K562 (cell line): ENCODE measurements around the gene FAM50A. TPM values are rescaled to one million over a fixed set of nuclear protein-coding genes. Genes with fewer than 3 reads are reported as not detected.

Experiments
- ATAC-seq: fragments of 200-7000 bp; cut with Tn5 transposase; 3 replicates; pipeline ENCODE4 v1.9.1; 2020; ENCODE audit warnings: moderate library complexity
- BruUV-seq: library from RNA; stranded (reverse); fragments of 400-500 nt; replicated peaks from 2 replicates; lab custom pipeline; 2021; lab: Mats Ljungman, UMichigan
- CTCF ChIA-PET: fragments of 300-600 bp; formaldehyde crosslinking; extraction: SDS; loops from one replicate; lab custom pipeline; 2021; ENCODE audit warnings: low intra/inter-chr PET ratio; lab: Yijun Ruan, JAX
- POLR2A ChIA-PET: fragments of 300-600, 350-650 bp; sonication (Branson Sonifier 250); formaldehyde crosslinking; extraction: SDS; loops from one replicate; lab custom pipeline; 2021; ENCODE audit warnings: antibody characterized with exemption, inconsistent platforms; lab: Yijun Ruan, JAX
- DNase-seq, 4 experiments: peaks; one replicate each; pipeline versions ENCODE4 v3.0.0 to v3.0.0-alpha.2; 2011 to 2018; ENCODE audit warnings: low spot score in 3 of 4, mixed read lengths in 3 of 4; ENCODE audit errors: extremely low read depth in 1 of 4
- FAIRE-seq: peaks from 2 replicates; lab custom pipeline; 2011; peaks lifted over from hg19 to GRCh38; lab: Jason Lieb, UNC
- H2AFZ ChIP-seq: 2 replicates; pipeline ENCODE4 v1.6.0; 2011; ENCODE audit warnings: low read depth, low read length, control low read depth, inconsistent platforms
- H3K27ac ChIP-seq: fragments of 200-600 bp; 3 replicates; pipeline ENCODE4 v1.8.0; 2011; ENCODE audit warnings: low read depth, mild to moderate bottlenecking, control low read depth, inconsistent platforms, low read length, moderate library complexity, mixed read lengths; ENCODE audit errors: extremely low read depth
- H3K27me3 ChIP-seq, 2 experiments: fragments of 300-600 bp in 1 of 2; 2 replicates in 1 of 2; 3 replicates in 1 of 2; pipeline versions ENCODE4 v1.6.0 to v1.8.0; 2011; ENCODE audit warnings: inconsistent platforms in 2 of 2, low read length in 2 of 2, mild to moderate bottlenecking in 1 of 2, mixed read lengths in 1 of 2, moderate library complexity in 1 of 2; ENCODE audit not compliant: control insufficient read depth in 2 of 2, insufficient read depth in 2 of 2
- H3K36me3 ChIP-seq: fragments of 300-600 bp; 3 replicates; pipeline ENCODE4 v1.8.0; 2011; ENCODE audit warnings: mild to moderate bottlenecking, low read length, inconsistent platforms; ENCODE audit not compliant: control insufficient read depth, insufficient read depth
- H3K4me1 ChIP-seq, 2 experiments: fragments of 200-600 bp in 1 of 2; replicated peaks in 1 of 2; 2 replicates in 1 of 2; 3 replicates in 1 of 2; pipeline versions ENCODE4 v1.5.1 to v1.8.0; 2011; ENCODE audit warnings: inconsistent platforms in 2 of 2, low read length in 2 of 2, mild to moderate bottlenecking in 1 of 2, mixed read lengths in 1 of 2, moderate library complexity in 1 of 2; ENCODE audit not compliant: control insufficient read depth in 2 of 2, insufficient read depth in 2 of 2
- H3K4me2 ChIP-seq: 2 replicates; pipeline ENCODE4 v1.6.1; 2011; ENCODE audit warnings: low read length, control low read depth, inconsistent platforms, mixed read lengths; ENCODE audit not compliant: insufficient read depth
- H3K4me3 ChIP-seq: fragments of 200-600 bp; sonication (generic), shearing (Covaris generic); 2 replicates; pipeline ENCODE4 v1.5.1; 2016; ENCODE audit warnings: control low read depth, inconsistent platforms
- H3K79me2 ChIP-seq: fragments of 200-600 bp; 3 replicates; pipeline ENCODE4 v1.8.0; 2011; ENCODE audit warnings: low read length, inconsistent platforms; ENCODE audit not compliant: control insufficient read depth, insufficient read depth
- H3K9ac ChIP-seq, 2 experiments: 2 replicates each; pipeline versions ENCODE4 v1.6.0 to v1.6.1; 2011; ENCODE audit warnings: low read depth in 2 of 2, low read length in 2 of 2, control low read depth in 1 of 2, inconsistent platforms in 1 of 2, mild to moderate bottlenecking in 1 of 2, mixed read lengths in 1 of 2; ENCODE audit not compliant: insufficient read depth in 1 of 2
- H3K9me1 ChIP-seq: one replicate; pipeline ENCODE4 v1.6.0; 2011; ENCODE audit warnings: inconsistent platforms, mild to moderate bottlenecking, low read length, moderate library complexity; ENCODE audit not compliant: control insufficient read depth, insufficient read depth
- H3K9me3 ChIP-seq: replicated peaks from 2 replicates; pipeline ENCODE4 v1.5.1; 2011; ENCODE audit warnings: low read depth, low read length, inconsistent platforms; ENCODE audit not compliant: control insufficient read depth, insufficient read depth
- H4K20me1 ChIP-seq: replicated peaks from 2 replicates; pipeline ENCODE4 v1.6.1; 2011; ENCODE audit warnings: low read length, inconsistent platforms, mixed read lengths; ENCODE audit not compliant: control insufficient read depth, insufficient read depth
- CREB5 ChIP-seq: fragments of 250-450 bp; sonication (Bioruptor Pico); IDR thresholded peaks from 2 replicates; pipeline ENCODE4 v1.5.0; 2020; ENCODE audit warnings: mild to moderate bottlenecking
- ETS1 ChIP-seq: conservative IDR thresholded peaks from 2 replicates; pipeline ENCODE4 v1.6.1; 2011; ENCODE audit warnings: low read depth, mild to moderate bottlenecking, low read length; ENCODE audit not compliant: control insufficient read depth
- HDGF ChIP-seq: fragments of 450-650 bp; IDR thresholded peaks from 2 replicates; pipeline ENCODE4 v1.6.1; 2016
- MAFG ChIP-seq: fragments of 450-650 bp; conservative IDR thresholded peaks from 2 replicates; pipeline ENCODE4 v1.6.1; 2016; ENCODE audit warnings: missing genetic modification characterization, missing compliant biosample characterization
- MYNN ChIP-seq, 2 experiments: sonication (generic); formaldehyde crosslinking in 1 of 2; IDR thresholded peaks; 2 replicates each; pipeline versions ENCODE4 v1.5.0 to v1.6.1; 2016 to 2020; ENCODE audit warnings: antibody characterized with exemption in 1 of 2, missing genetic modification reagents in 1 of 2
- NR1H2 ChIP-seq: sonication (generic); formaldehyde crosslinking; IDR thresholded peaks from 2 replicates; pipeline ENCODE4 v1.4.0; 2020; ENCODE audit warnings: mild to moderate bottlenecking, missing genetic modification reagents
- NR4A1 ChIP-seq, 2 experiments: fragments of 250-450 bp in 1 of 2; fragments of 450-650 bp in 1 of 2; sonication (Bioruptor Pico) in 1 of 2; IDR thresholded peaks; 2 replicates each; pipeline versions ENCODE4 v1.4.0 to v1.6.1; 2016 to 2020; ENCODE audit warnings: mild to moderate bottlenecking in 2 of 2, missing compliant biosample characterization in 1 of 2, missing genetic modification characterization in 1 of 2, moderate library complexity in 1 of 2
- PCBP2 ChIP-seq: fragments of 200-400 bp; formaldehyde crosslinking; IDR thresholded peaks from 2 replicates; pipeline ENCODE4 v1.6.1; 2018; ENCODE audit warnings: low read length, low read depth, mild to moderate bottlenecking, moderate library complexity; ENCODE audit not compliant: poor library complexity, severe bottlenecking
- POLR2G ChIP-seq: fragments of 200-400 bp; formaldehyde crosslinking; IDR thresholded peaks from 2 replicates; pipeline ENCODE4 v1.6.1; 2017; ENCODE audit warnings: low read depth, mild to moderate bottlenecking, antibody characterized with exemption, low read length, moderate library complexity
- WGBS: fragments of 100-300 bp; shearing (Covaris generic); methylation state at CpG from one replicate; pipeline ENCODE4 v1.1.6; 2016; ENCODE audit warnings: low coverage, mixed read lengths; ENCODE audit not compliant: insufficient coverage; ENCODE audit errors: missing lambda C conversion rate; 5-methylcytosine and 5-hydroxymethylcytosine counted together
- in situ Hi-C: fragments of 300-500 bp; cut with MboI; formaldehyde crosslinking; loops from 4 replicates; pipeline ENCODE4 v1.15.0; 2018; ENCODE audit warnings: inconsistent platforms, mixed read lengths
- intact Hi-C: fragments of 100-400 bp; cut with micrococcal nuclease; formaldehyde crosslinking; loops from 2 replicates; pipeline ENCODE4 v1.14.2; 2022
- polyA plus RNA-seq, 8 experiments: library from polyadenylated mRNA; depleted of rRNA in 4 of 8; stranded (reverse) in 5 of 8; unstranded in 3 of 8; fragments of >200 nt; fragmentation: Nextera tagmentation in 2 of 8; fragmentation: Illumina TruSeq in 1 of 8; extraction: Ambion mirVana in 2 of 8; extraction: Trizol in 1 of 8; gene quantifications; 2 replicates each; pipeline versions ENCODE4 v1.2.1 to v1.2.3, GENCODE V29; 2011 to 2014; ENCODE audit warnings: inconsistent platforms in 1 of 8, missing spikeins in 1 of 8
- total RNA-seq, 7 experiments: library from RNA; depleted of rRNA in 6 of 7; stranded (reverse); fragments of >200 nt in 6 of 7; fragmentation: Illumina TruSeq in 2 of 7; extraction: Trizol in 2 of 7; gene quantifications; 2 replicates each; pipeline versions ENCODE4 v1.2.1 to v1.2.3, GENCODE V29; 2011 to 2021; ENCODE audit warnings: low replicate concordance in 1 of 7

FAM50A gene
- total and polyA plus RNA-seq, 9 of the 15 experiments (the other 6 are each of a cell fraction or from before 2014, with no cell fraction given): 4.4 to 114 (median 67.3) TPM

DNA sequence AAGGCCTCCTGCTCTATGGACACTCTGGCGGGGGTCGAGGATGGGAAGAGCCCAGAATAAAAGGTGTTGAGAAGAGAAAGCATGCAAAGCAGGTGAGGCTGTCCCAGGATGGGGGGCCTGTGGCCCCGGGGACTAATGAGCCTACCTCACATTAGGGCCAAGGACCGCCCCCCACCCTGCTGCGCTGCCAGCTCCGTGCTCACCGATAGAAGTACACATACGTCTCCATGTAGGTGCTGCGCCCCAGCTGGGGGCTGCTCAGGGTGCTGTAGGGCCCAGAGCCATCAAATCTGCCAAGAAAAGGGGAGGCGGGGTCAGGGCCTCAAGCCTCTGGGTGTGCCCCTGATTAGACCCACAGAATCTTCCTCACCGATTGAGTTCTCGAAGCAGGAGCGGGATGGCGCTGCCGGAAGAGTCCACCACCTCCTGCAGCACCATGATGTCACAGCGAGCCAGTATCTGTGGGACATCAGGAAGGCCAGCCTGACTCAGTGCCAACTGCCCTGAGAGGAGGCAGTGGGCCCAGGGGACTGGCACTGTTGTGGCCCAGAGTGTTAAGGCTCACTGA is 39.2 kb upstream of the FAM50A start:
- ChIA-PET POLR2A (no interaction called here), CTCF (no interaction called here)
- no peaks in the 10 kb centered on the region for H3K27me3 ChIP-seq
- peaks cover 22% of the 10 kb centered on the region for H3K79me2 ChIP-seq
- H3K9ac ChIP-seq: no peak overlapping the region
- no peak for DNase-seq
- peaks cover 13 to 26% of the 10 kb centered on the region in 2 experiments; a peak in 4 of 5 replicates for H3K4me1 ChIP-seq
- H3K9me1 ChIP-seq: no peaks in the 10 kb centered on the region
- H3K9me3 ChIP-seq: no peaks in the 10 kb centered on the region
- H3K4me2 ChIP-seq: no peak overlapping the region
- BruUV-seq: no TSS peak
- no peak for ATAC-seq
- in situ Hi-C loops (loop anchor here (10.0 kb wide), 1 partner anchor 130 kb away; no protein-coding TSS in a partner anchor), intact Hi-C loops (no loop called here)
- H2AFZ ChIP-seq: no peak overlapping the region
- no peak overlapping the region for H3K4me3 ChIP-seq
- peaks cover 5% of the 10 kb centered on the region for H4K20me1 ChIP-seq
- FAIRE-seq: no peak
- H3K36me3 ChIP-seq: peaks cover 22% of the 10 kb centered on the region
- TF ChIP-seq NR4A1 (CRISPR knock-in tag; IDR thresholded peaks at IDR 0.05) (no peak), NR4A1 (tag; IDR thresholded peaks at IDR 0.05) (no peak), POLR2G (peak; percentile 29; the same call in 1 of the 2 replicates)
- WGBS: 81% methylated on average over 10 of the region's 16 CpGs
- H3K27ac ChIP-seq: no peak overlapping the region

DNA sequence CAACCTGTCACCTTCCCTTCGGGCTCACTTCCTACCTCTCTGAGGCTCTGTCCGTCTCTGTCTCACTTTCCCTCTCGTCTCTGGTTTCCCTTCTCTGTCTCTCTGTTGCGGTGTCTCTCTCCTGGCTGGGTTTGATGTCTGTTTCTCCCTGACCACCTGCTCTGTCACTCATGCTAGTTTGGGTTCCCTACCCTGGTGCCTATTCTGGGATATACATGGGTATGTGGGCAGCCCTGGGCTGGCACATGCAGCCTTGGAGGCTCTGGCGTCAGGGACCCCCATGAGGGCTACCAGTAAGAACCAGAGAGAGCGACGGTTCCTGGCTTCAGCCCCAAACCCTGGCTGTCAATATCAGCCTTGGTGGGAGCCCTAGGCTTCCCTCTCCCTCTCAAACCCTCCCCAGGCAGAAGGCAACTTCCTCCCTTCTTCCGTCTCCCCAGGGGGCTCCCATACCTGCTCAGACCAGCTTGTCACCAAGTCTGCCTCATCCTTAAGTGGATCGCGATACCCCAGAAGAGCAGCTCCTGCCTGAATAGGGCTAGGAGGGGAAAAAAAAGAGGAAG is 35.2 kb upstream of the FAM50A start:
- TSS peak; percentile 32 for BruUV-seq
- no peaks in the 10 kb centered on the region for H3K27me3 ChIP-seq
- no peaks in the 10 kb centered on the region for H4K20me1 ChIP-seq
- H3K9ac ChIP-seq: peak overlapping the region; percentile 61 to 90
- H3K4me2 ChIP-seq: peak overlapping the region; percentile 91
- no peak for FAIRE-seq
- H3K4me3 ChIP-seq: peak overlapping the region; percentile 40
- H3K9me1 ChIP-seq: no peaks in the 10 kb centered on the region
- CTCF ChIA-PET: interaction anchor here (0.7 kb wide), 1 partner anchor 126 kb away, joined by 4 read pairs; no protein-coding TSS in a partner anchor
- peaks cover 5% of the 10 kb centered on the region; the same call in 1 of the 3 replicates for H3K36me3 ChIP-seq
- peak overlapping the region; percentile 77 for H3K27ac ChIP-seq
- peak; percentile 32; the same call in 2 of the 3 replicates for ATAC-seq
- no peak for DNase-seq
- in situ Hi-C loops: loop anchor here (10.0 kb wide), 1 partner anchor 126 kb away; no protein-coding TSS in a partner anchor
- peaks cover 13 to 50% of the 10 kb centered on the region in 2 experiments; a peak in 4 of 5 replicates for H3K4me1 ChIP-seq
- POLR2A ChIA-PET: interaction anchor here (0.6 to 5.0 kb wide), 6 partner anchors 8 to 118 kb away, joined by 3 to 85 read pairs (median 4); partner anchors contain the start of genes LAGE3 and RPL10
- intact Hi-C loops: no loop called here
- WGBS: 6% methylated on average over 4 of the region's 10 CpGs
- H2AFZ ChIP-seq: peak overlapping the region; percentile 75
- peaks cover 25% of the 10 kb centered on the region for H3K79me2 ChIP-seq
- H3K9me3 ChIP-seq: no peaks in the 10 kb centered on the region
- TF ChIP-seq NR1H2 (CRISPR knock-in tag) (no peak), MAFG (tag) (no peak), PCBP2 (no peak), MYNN (IDR thresholded peaks at IDR 0.05) (no peak), MYNN (CRISPR knock-in tag; IDR thresholded peaks at IDR 0.05) (no peak), ETS1 (no peak), CREB5 (CRISPR knock-in tag) (no peak), HDGF (0 out of 2 replicates have a peak, but pooled peaks have one; percentile 40)
